Bone marrow (tissue), 2 donors: ENCODE data around the gene PFKP.
"Not testable (repeated sequence)": the region's sequence is repeated elsewhere in the genome, so short reads cannot be mapped to it uniquely, and the experiment has no call there.

ENCODE experiments used
- DNase-seq, 2 donors: peaks; one replicate each; lab custom pipeline; 2025; lab: John Stamatoyannopoulos, UW

Gene PFKP

GRCh38 chr10:3159152-3159551 is 91.8 kb downstream of the PFKP start:
- no peak for DNase-seq

GRCh38 chr10:3162533-3162932 is 95.2 kb downstream of the PFKP start:
- no peak for DNase-seq

- no peak for DNase-seq
These were observed 96.5 kb downstream of the PFKP start for GRCh38 chr10:3163879-3164278.

- DNase-seq: no peak
These were observed 97.8 kb downstream of the PFKP start for GRCh38 chr10:3165196-3165595.

GRCh38 chr10:3166496-3167290 is 99.3 kb downstream of the PFKP start:
- no peak for DNase-seq

- DNase-seq: no peak
These were observed 100.4 kb downstream of the PFKP start for GRCh38 chr10:3167611-3168330.

- no peak for DNase-seq
These were observed 101.9 kb downstream of the PFKP start for GRCh38 chr10:3169271-3169670.

- DNase-seq: no peak
These were observed 102.3 kb downstream of the PFKP start for GRCh38 chr10:3169673-3170072.

GRCh38 chr10:3171488-3171887 is 104.1 kb downstream of the PFKP start:
- DNase-seq: not testable (repeated sequence)

GRCh38 chr10:3172081-3172445 is 104.7 kb downstream of the PFKP start:
- no peak for DNase-seq

GRCh38 chr10:3172446-3173170 is 105.3 kb downstream of the PFKP start, which contains the start of gene PITRM1:
TSS of gene PITRM1 (minus strand) at chr10:3172782. CDS start at chr10:3172772, 10 bp downstream.
- peak; percentile 98 for DNase-seq

GRCh38 chr10:3173171-3173878 is 106.0 kb downstream of the PFKP start:
- no peak for DNase-seq

GRCh38 chr10:3178042-3178441 is 110.7 kb downstream of the PFKP start:
- DNase-seq: no peak

- DNase-seq: no peak
These were observed 111.8 kb downstream of the PFKP start for GRCh38 chr10:3179174-3179573.

GRCh38 chr10:3180355-3181025 is 113.1 kb downstream of the PFKP start:
- no peak for DNase-seq

- no peak for DNase-seq
These were observed 118.0 kb downstream of the PFKP start for GRCh38 chr10:3185386-3185785.

- DNase-seq: no peak
These were observed 119.0 kb downstream of the PFKP start for GRCh38 chr10:3186368-3186767.
